Panc1 (cell line): ENCODE measurements around the gene APAF1. TPM values are rescaled to one million over a fixed set of nuclear protein-coding genes. Genes with fewer than 3 reads are reported as not detected.

Source experiments
- ATAC-seq: fragments of 200-7000 bp; cut with Tn5 transposase; 2 replicates; pipeline ENCODE4 v1.9.1; 2020; ENCODE audit warnings: mild to moderate bottlenecking, moderate library complexity
- BruUV-seq: library from RNA; stranded (reverse); fragments of 400-500 nt; replicated peaks from 2 replicates; lab custom pipeline; 2021; lab: Mats Ljungman, UMichigan
- CTCF ChIA-PET: fragments of 300-600 bp; sonication (Branson Sonifier 250); formaldehyde crosslinking; loops from one replicate; lab custom pipeline; 2022; ENCODE audit warnings: antibody characterized with exemption; lab: Charles Lee
- POLR2A ChIA-PET: fragments of 300-600 bp; sonication (Branson Sonifier 250); formaldehyde crosslinking; loops from one replicate; lab custom pipeline; 2022; ENCODE audit warnings: antibody characterized with exemption; lab: Charles Lee
- DNase-seq: peaks from one replicate; pipeline ENCODE4 v3.0.0-alpha.2; 2010; ENCODE audit warnings: low read depth, low spot score
- H3K27ac ChIP-seq: 2 replicates; pipeline ENCODE4 v1.5.1; 2011; ENCODE audit warnings: mild to moderate bottlenecking, low read length, inconsistent platforms
- H3K27me3 ChIP-seq: fragments of 200-500 bp; sonication (Bioruptor generic); 2 replicates; pipeline ENCODE4 v1.6.0; 2014; ENCODE audit warnings: low read length, inconsistent platforms; ENCODE audit not compliant: control insufficient read depth, insufficient read depth
- H3K36me3 ChIP-seq: fragments of 200-500 bp; sonication (Bioruptor generic); 2 replicates; pipeline ENCODE4 v1.5.1; 2014; ENCODE audit warnings: inconsistent platforms, mild to moderate bottlenecking, low read length, moderate library complexity; ENCODE audit not compliant: control insufficient read depth, insufficient read depth
- H3K4me1 ChIP-seq: 2 replicates; pipeline ENCODE4 v1.5.1; 2011; ENCODE audit warnings: inconsistent platforms, mild to moderate bottlenecking, low read length, moderate library complexity; ENCODE audit not compliant: control insufficient read depth, insufficient read depth
- H3K4me3 ChIP-seq, 2 experiments: 2 replicates each; pipeline ENCODE4 v1.5.1; 2011 to 2012; ENCODE audit warnings: low read depth in 2 of 2, low read length in 2 of 2, mild to moderate bottlenecking in 2 of 2, inconsistent platforms in 1 of 2, moderate library complexity in 1 of 2
- H3K9me3 ChIP-seq: fragments of 200-500 bp; sonication (Bioruptor generic); 2 replicates; pipeline ENCODE4 v1.5.1; 2014; ENCODE audit warnings: low read depth, mild to moderate bottlenecking, inconsistent platforms, low read length, moderate library complexity; ENCODE audit not compliant: control insufficient read depth, insufficient read depth
- CTCF ChIP-seq: fragments of 450-650 bp; IDR thresholded peaks from 2 replicates; pipeline ENCODE4 v1.5.1; 2017; ENCODE audit warnings: mild to moderate bottlenecking
- POLR2AphosphoS5 ChIP-seq: IDR thresholded peaks from 2 replicates; pipeline ENCODE4 v1.6.1; 2012; ENCODE audit warnings: mild to moderate bottlenecking, low read depth, low read length, moderate library complexity
- REST ChIP-seq, 2 experiments: IDR thresholded peaks; 2 replicates each; pipeline ENCODE4 v1.6.1; 2011 to 2012; ENCODE audit warnings: low read depth in 2 of 2, control low read depth in 1 of 2, low read length in 1 of 2, mild to moderate bottlenecking in 1 of 2, moderate library complexity in 1 of 2; ENCODE audit not compliant: insufficient read depth in 1 of 2
- SIN3A ChIP-seq: IDR thresholded peaks from 2 replicates; pipeline ENCODE4 v1.6.1; 2012; ENCODE audit warnings: low read depth, mild to moderate bottlenecking, low read length, moderate library complexity, borderline replicate concordance; ENCODE audit not compliant: insufficient read depth
- TCF7L2 ChIP-seq: IDR thresholded peaks from 2 replicates; pipeline ENCODE4 v1.6.1; 2011; ENCODE audit warnings: mild to moderate bottlenecking, low read depth, low read length, inconsistent platforms
- in situ Hi-C: cut with HindIII; loops from 2 replicates; pipeline ENCODE4 v1.10.0; 2016; ENCODE audit warnings: low sequenced_read_pairs, low pct_unique_long_range_greater_than_20kb
- intact Hi-C: fragments of 100-400 bp; cut with micrococcal nuclease; formaldehyde crosslinking; loops from one replicate; pipeline ENCODE4 v1.10.0; 2022; ENCODE audit not compliant: unreplicated experiment
- total RNA-seq: library from RNA; stranded (reverse); gene quantifications from one replicate; pipeline ENCODE4 v1.2.1, GENCODE V29; 2021; ENCODE audit not compliant: unreplicated experiment

The APAF1 gene
- total RNA-seq, 1 experiment from 2014 or later: 15.6 TPM

GRCh38 chr12:98679611-98680005 lies 34.5 kb downstream of the APAF1 start:
- Histone ChIP-seq H3K27ac (no peak overlapping the region), H3K36me3 (peaks cover 22% of the 10 kb centered on the region), H3K4me3 (no peak overlapping the region), H3K27me3 (no peaks in the 10 kb centered on the region), H3K4me1 (no peaks in the 10 kb centered on the region), H3K9me3 (no peaks in the 10 kb centered on the region)
- TF ChIP-seq TCF7L2: no peak
- no peak for TF ChIP-seq POLR2AphosphoS5
- no peak for TF ChIP-seq SIN3A
- TF ChIP-seq CTCF: no peak
- no peak for TF ChIP-seq REST (IDR thresholded peaks at IDR 0.05; ENCODE audit: insufficient read depth in 1 of 2, low read depth in 2 of 2, low read length in 1 of 2)
- no peak for DNase-seq
- intact Hi-C loops: no loop called here
- no peak for ATAC-seq
- CTCF ChIA-PET: no interaction called here
- BruUV-seq: no TSS peak
- in situ Hi-C loops: no loop called here
- POLR2A ChIA-PET: no interaction called here

GRCh38 chr12:98684199-98684598 lies 39.1 kb downstream of the APAF1 start:
- H3K27me3 ChIP-seq: no peaks in the 10 kb centered on the region
- ATAC-seq (no peak), DNase-seq (no peak)
- no peaks in the 10 kb centered on the region for H3K9me3 ChIP-seq
- no peaks in the 10 kb centered on the region for H3K4me1 ChIP-seq
- CTCF ChIA-PET: no interaction called here
- H3K27ac ChIP-seq: no peak overlapping the region
- intact Hi-C loops (no loop called here), in situ Hi-C loops (no loop called here)
- BruUV-seq: no TSS peak
- H3K36me3 ChIP-seq: peaks cover 24% of the 10 kb centered on the region
- POLR2A ChIA-PET: interaction anchor here (0.7 kb wide), 1 partner anchor 8 kb away, joined by 4 read pairs; no protein-coding TSS in a partner anchor
- TF ChIP-seq TCF7L2: no peak
- no peak for TF ChIP-seq POLR2AphosphoS5
- no peak for TF ChIP-seq CTCF
- no peak for TF ChIP-seq SIN3A
- TF ChIP-seq REST (IDR thresholded peaks at IDR 0.05; ENCODE audit: insufficient read depth in 1 of 2, low read depth in 2 of 2, low read length in 1 of 2): no peak
- no peak overlapping the region for H3K4me3 ChIP-seq
